Endothelial cell of umbilical vein (primary cell): ENCODE results near the gene SDE2. TPM values are rescaled to one million over a fixed set of nuclear protein-coding genes. Genes with fewer than 3 reads are reported as not detected.

Experiments used
- BruUV-seq: library from RNA; stranded (reverse); fragments of 400-500 nt; replicated peaks from 2 replicates; lab custom pipeline; 2021; lab: Mats Ljungman, UMichigan
- CTCF ChIA-PET: fragments of 300-600, 350-600 bp; sonication (Branson Sonifier 250); formaldehyde crosslinking; loops from one replicate; lab custom pipeline; 2021; ENCODE audit warnings: antibody characterized with exemption, inconsistent platforms; lab: Charles Lee
- POLR2A ChIA-PET: fragments of 300-600, 350-600 bp; sonication (Branson Sonifier 250); formaldehyde crosslinking; loops from one replicate; lab custom pipeline; 2021; ENCODE audit warnings: antibody characterized with exemption, inconsistent platforms; lab: Charles Lee
- DNase-seq: peaks from one replicate; pipeline ENCODE4 v3.0.0-alpha.2; 2011; ENCODE audit warnings: low read depth, low spot score
- FAIRE-seq: peaks from 2 replicates; lab custom pipeline; 2011; peaks lifted over from hg19 to GRCh38; lab: Jason Lieb, UNC
- H2AFZ ChIP-seq: 2 replicates; pipeline ENCODE4 v1.6.0; 2012; ENCODE audit warnings: low read depth, low read length, control low read depth, inconsistent platforms
- H3K27ac ChIP-seq: 2 replicates; pipeline ENCODE4 v1.5.1; 2011; ENCODE audit warnings: low read depth, mild to moderate bottlenecking, control low read depth, low read length, moderate library complexity; ENCODE audit not compliant: insufficient read depth
- H3K27me3 ChIP-seq, 2 experiments: 2 replicates each; pipeline versions ENCODE4 v1.6.0 to v1.6.1; 2011; ENCODE audit warnings: low read length in 2 of 2, mixed read lengths in 1 of 2; ENCODE audit not compliant: control insufficient read depth in 2 of 2, insufficient read depth in 2 of 2
- H3K36me3 ChIP-seq, 2 experiments: 2 replicates in 1 of 2; 3 replicates in 1 of 2; pipeline ENCODE4 v1.5.1; 2011; ENCODE audit warnings: low read length in 2 of 2, mild to moderate bottlenecking in 1 of 2, moderate library complexity in 1 of 2; ENCODE audit not compliant: control insufficient read depth in 2 of 2, insufficient read depth in 2 of 2; ENCODE audit errors: extremely low read depth in 1 of 2
- H3K4me1 ChIP-seq: 3 replicates; pipeline ENCODE4 v1.5.1; 2011; ENCODE audit warnings: mild to moderate bottlenecking, low read length; ENCODE audit not compliant: control insufficient read depth, insufficient read depth; ENCODE audit errors: extremely low read depth
- H3K4me2 ChIP-seq: 2 replicates; pipeline ENCODE4 v1.6.1; 2011; ENCODE audit warnings: low read length, control low read depth, mixed read lengths; ENCODE audit not compliant: insufficient read depth
- H3K4me3 ChIP-seq, 3 experiments: fragments of 200-600 bp in 1 of 3; sonication (generic), shearing (Covaris generic) in 1 of 3; replicated peaks in 1 of 3; 2 replicates each; pipeline ENCODE4 v1.5.1; 2011 to 2016; ENCODE audit warnings: control low read depth in 3 of 3, low read length in 3 of 3, mild to moderate bottlenecking in 2 of 3, inconsistent platforms in 1 of 3, low read depth in 1 of 3, moderate library complexity in 1 of 3; ENCODE audit not compliant: insufficient read depth in 1 of 3
- H3K79me2 ChIP-seq: 2 replicates; pipeline ENCODE4 v1.6.0; 2012; ENCODE audit warnings: low read length, inconsistent platforms; ENCODE audit not compliant: control insufficient read depth, insufficient read depth
- H3K9ac ChIP-seq: replicated peaks from 2 replicates; pipeline ENCODE3; 2011; ENCODE audit warnings: low read length, control low read depth; ENCODE audit not compliant: insufficient read depth; ENCODE audit errors: extremely low read depth
- H3K9me1 ChIP-seq: replicated peaks from 3 replicates; pipeline ENCODE4 v1.6.0; 2011; ENCODE audit warnings: mild to moderate bottlenecking, low read length; ENCODE audit not compliant: control insufficient read depth, insufficient read depth; ENCODE audit errors: extremely low read depth
- H3K9me3 ChIP-seq: replicated peaks from 2 replicates; pipeline ENCODE4 v1.5.1; 2012; ENCODE audit warnings: low read length, inconsistent platforms; ENCODE audit not compliant: control insufficient read depth, insufficient read depth
- H4K20me1 ChIP-seq: replicated peaks from 2 replicates; pipeline ENCODE3; 2011; ENCODE audit warnings: mild to moderate bottlenecking, low read length; ENCODE audit not compliant: control insufficient read depth, insufficient read depth; ENCODE audit errors: extremely low read depth
- EZH2 ChIP-seq: IDR thresholded peaks from 2 replicates; pipeline ENCODE4 v1.6.1; 2012; ENCODE audit warnings: borderline replicate concordance, low read depth, mild to moderate bottlenecking, moderate library complexity, low read length, inconsistent platforms; ENCODE audit not compliant: severe bottlenecking
- GATA2 ChIP-seq: IDR thresholded peaks from 2 replicates; pipeline ENCODE4 v1.7.0; 2011; ENCODE audit warnings: low read depth, mild to moderate bottlenecking, moderate library complexity, mixed read lengths, low read length; ENCODE audit not compliant: insufficient read length, insufficient read depth
- JUN ChIP-seq: IDR thresholded peaks from 2 replicates; pipeline ENCODE4 v1.6.1; 2011; ENCODE audit warnings: borderline replicate concordance, low read depth; ENCODE audit not compliant: insufficient read length, insufficient read depth
- MYC ChIP-seq: IDR thresholded peaks from one replicate; pipeline ENCODE4 v1.6.1; 2011; ENCODE audit warnings: mild to moderate bottlenecking, low read depth, low read length
- POLR2A ChIP-seq: IDR thresholded peaks from 2 replicates; pipeline ENCODE4 v1.6.1; 2012; ENCODE audit warnings: low read depth, mild to moderate bottlenecking, control low read depth, low read length
- dilution Hi-C: fragments of 300-500 bp; cut with MboI; formaldehyde crosslinking; loops from one replicate; pipeline ENCODE4 v1.15.0; 2019; ENCODE audit warnings: low sequenced_read_pairs; ENCODE audit not compliant: extremely low pct_ligation_motif_present
- intact Hi-C: fragments of 100-400 bp; cut with micrococcal nuclease; formaldehyde crosslinking; loops from one replicate; pipeline ENCODE4 v1.10.0; 2022
- polyA plus RNA-seq, 4 experiments: library from polyadenylated mRNA; depleted of rRNA in 3 of 4; stranded (reverse) in 3 of 4; unstranded in 1 of 4; fragments of >200 nt; gene quantifications; 2 replicates each; pipeline versions ENCODE4 v1.2.1 to v1.2.3, GENCODE V29; 2011 to 2012; ENCODE audit warnings: missing spikeins in 1 of 4
- total RNA-seq: library from RNA; stranded (reverse); gene quantifications from 2 replicates; pipeline ENCODE4 v1.2.3, GENCODE V29; 2021
- TF ChIP-seq, protein P1 (sequence below): IDR thresholded peaks from 2 replicates; pipeline ENCODE4 v1.6.1; 2011; ENCODE audit not compliant: insufficient read depth, insufficient read length
- TF ChIP-seq, protein P2 (sequence below), 2 donors: IDR thresholded peaks; 1 replicate in 1 of 2; 2 replicates in 1 of 2; pipeline ENCODE4 v1.5.1; 2011; ENCODE audit warnings: low read length in 2 of 2, mild to moderate bottlenecking in 2 of 2, moderate library complexity in 2 of 2, control low read depth in 1 of 2, inconsistent platforms in 1 of 2, low read depth in 1 of 2; ENCODE audit not compliant: insufficient read depth in 1 of 2; ENCODE audit errors: extremely low read depth in 1 of 2

SDE2 gene
- total and polyA plus RNA-seq, 2 donors (not counting 3 experiments of a cell fraction or from before 2014, with no cell fraction given) = 11.9 to 16.1 TPM

DNA sequence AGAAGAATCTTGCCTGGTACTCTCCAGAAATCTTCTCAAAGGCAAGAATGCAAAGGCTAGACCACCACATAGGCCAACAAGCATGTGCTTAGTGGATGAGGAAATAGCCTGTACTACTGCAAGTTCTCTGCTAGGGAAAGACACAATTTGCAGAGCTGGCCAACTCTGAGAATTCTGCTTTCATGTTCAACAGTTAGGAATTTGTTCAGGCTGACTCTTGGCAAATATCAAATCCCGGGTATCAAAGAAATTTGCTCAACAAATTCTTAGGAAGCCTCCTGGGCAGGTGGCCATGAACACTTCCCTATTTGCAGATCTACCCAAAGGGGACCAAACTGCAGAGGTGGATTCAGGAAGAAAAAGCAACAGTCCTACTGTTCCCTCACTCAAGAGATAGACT, 48.4 kb upstream of the SDE2 start:
- intact Hi-C loops = no loop called here

More for the DNA sequence above, 48.4 kb upstream of the SDE2 start:
- H4K20me1 ChIP-seq = no peaks in the 10 kb centered on the region
- H3K27ac ChIP-seq = no peak overlapping the region
- dilution Hi-C loops = no loop called here
- TF ChIP-seq MYC (no peak), POLR2A (no peak), GATA2 (no peak), EZH2 (no peak), JUN (no peak)
- TF ChIP-seq, protein P1, sequence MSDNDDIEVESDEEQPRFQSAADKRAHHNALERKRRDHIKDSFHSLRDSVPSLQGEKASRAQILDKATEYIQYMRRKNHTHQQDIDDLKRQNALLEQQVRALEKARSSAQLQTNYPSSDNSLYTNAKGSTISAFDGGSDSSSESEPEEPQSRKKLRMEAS = no peak
- TF ChIP-seq, protein P2, sequence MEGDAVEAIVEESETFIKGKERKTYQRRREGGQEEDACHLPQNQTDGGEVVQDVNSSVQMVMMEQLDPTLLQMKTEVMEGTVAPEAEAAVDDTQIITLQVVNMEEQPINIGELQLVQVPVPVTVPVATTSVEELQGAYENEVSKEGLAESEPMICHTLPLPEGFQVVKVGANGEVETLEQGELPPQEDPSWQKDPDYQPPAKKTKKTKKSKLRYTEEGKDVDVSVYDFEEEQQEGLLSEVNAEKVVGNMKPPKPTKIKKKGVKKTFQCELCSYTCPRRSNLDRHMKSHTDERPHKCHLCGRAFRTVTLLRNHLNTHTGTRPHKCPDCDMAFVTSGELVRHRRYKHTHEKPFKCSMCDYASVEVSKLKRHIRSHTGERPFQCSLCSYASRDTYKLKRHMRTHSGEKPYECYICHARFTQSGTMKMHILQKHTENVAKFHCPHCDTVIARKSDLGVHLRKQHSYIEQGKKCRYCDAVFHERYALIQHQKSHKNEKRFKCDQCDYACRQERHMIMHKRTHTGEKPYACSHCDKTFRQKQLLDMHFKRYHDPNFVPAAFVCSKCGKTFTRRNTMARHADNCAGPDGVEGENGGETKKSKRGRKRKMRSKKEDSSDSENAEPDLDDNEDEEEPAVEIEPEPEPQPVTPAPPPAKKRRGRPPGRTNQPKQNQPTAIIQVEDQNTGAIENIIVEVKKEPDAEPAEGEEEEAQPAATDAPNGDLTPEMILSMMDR (IDR thresholded peaks at IDR 0.05; ENCODE audit: extremely low read depth in 1 of 2, insufficient read depth in 1 of 2, low read depth in 1 of 2, low read length in 2 of 2) = no peak
- CTCF ChIA-PET = interaction anchor here (0.9 kb wide), 1 partner anchor 60 kb away, joined by 3 read pairs; no protein-coding TSS in a partner anchor
- FAIRE-seq = no peak
- no peak overlapping the region for H3K9ac ChIP-seq
- no peaks in the 10 kb centered on the region for H3K9me1 ChIP-seq
- no peak overlapping the region for H3K4me2 ChIP-seq
- no peaks in the 10 kb centered on the region for H3K79me2 ChIP-seq
- DNase-seq = no peak
- no peaks in the 10 kb centered on the region for H3K9me3 ChIP-seq
- BruUV-seq = no TSS peak
- POLR2A ChIA-PET = no interaction called here
- peaks cover 6 to 15% of the 10 kb centered on the region in 2 experiments for H3K27me3 ChIP-seq
- no peak overlapping the region for H2AFZ ChIP-seq
- no peaks in the 10 kb centered on the region for H3K36me3 ChIP-seq
- H3K4me1 ChIP-seq = no peaks in the 10 kb centered on the region
- no peak overlapping the region for H3K4me3 ChIP-seq
